SK-N-SH treated with all-trans-retinoic acid at 6 μM for 48 hours (cell line): ENCODE measurements around the gene DCBLD1.

Experiments used
- ATAC-seq: fragments of 200-7000 bp; cut with Tn5 transposase; 3 replicates; pipeline ENCODE4 v1.9.1; 2020; ENCODE audit warnings: mild to moderate bottlenecking, moderate library complexity
- ARNTL ChIP-seq: fragments of 450-650 bp; formaldehyde crosslinking; IDR thresholded peaks from 2 replicates; pipeline ENCODE4 v1.5.0; 2020; ENCODE audit warnings: low read depth, mild to moderate bottlenecking, moderate library complexity, borderline replicate concordance
- BACH2 ChIP-seq: fragments of 250-450 bp; sonication (Bioruptor Pico); IDR thresholded peaks from 2 replicates; pipeline ENCODE4 v1.9.0; 2021; ENCODE audit warnings: mild to moderate bottlenecking, borderline replicate concordance
- CSDC2 ChIP-seq: fragments of 250-450 bp; sonication (Bioruptor Pico); IDR thresholded peaks from 2 replicates; pipeline ENCODE4 v1.5.0; 2020; ENCODE audit warnings: mild to moderate bottlenecking, moderate library complexity
- ESRRG ChIP-seq: fragments of 250-450 bp; sonication (Bioruptor Pico); IDR thresholded peaks from 2 replicates; pipeline ENCODE4 v1.6.1; 2021; ENCODE audit warnings: mild to moderate bottlenecking
- GLIS3 ChIP-seq: fragments of 250-450 bp; sonication (Bioruptor Pico); IDR thresholded peaks from 2 replicates; pipeline ENCODE4 v1.5.0; 2020; ENCODE audit warnings: mild to moderate bottlenecking, moderate library complexity
- OSR1 ChIP-seq: fragments of 250-450 bp; sonication (Bioruptor Pico); IDR thresholded peaks from 2 replicates; pipeline ENCODE4 v1.8.0; 2022; ENCODE audit warnings: moderate library complexity, mild to moderate bottlenecking, inconsistent platforms
- PPARA ChIP-seq: fragments of 250-450 bp; sonication (Bioruptor Pico); IDR thresholded peaks from 2 replicates; pipeline ENCODE4 v1.5.0; 2020; ENCODE audit warnings: mild to moderate bottlenecking, borderline replicate concordance
- SNAI2 ChIP-seq: fragments of 250-450 bp; sonication (Bioruptor Pico); IDR thresholded peaks from 2 replicates; pipeline ENCODE4 v1.5.0; 2020; ENCODE audit warnings: mild to moderate bottlenecking, moderate library complexity
- TCF4 ChIP-seq: fragments of 250-450 bp; sonication (Bioruptor Pico); IDR thresholded peaks from 2 replicates; pipeline ENCODE4 v1.8.0; 2021; ENCODE audit warnings: mild to moderate bottlenecking, moderate library complexity, borderline replicate concordance
- TOX ChIP-seq: fragments of 250-450 bp; sonication (Bioruptor Pico); IDR thresholded peaks from 2 replicates; pipeline ENCODE4 v1.8.0; 2021; ENCODE audit warnings: mild to moderate bottlenecking, moderate library complexity, borderline replicate concordance
- ZC3H10 ChIP-seq: fragments of 250-450 bp; sonication (Bioruptor Pico); IDR thresholded peaks from 2 replicates; pipeline ENCODE4 v1.5.1; 2021; ENCODE audit warnings: mild to moderate bottlenecking, moderate library complexity
- ZFP3 ChIP-seq: fragments of 250-450 bp; sonication (Bioruptor Pico); IDR thresholded peaks from 2 replicates; pipeline ENCODE4 v1.5.0; 2020; ENCODE audit warnings: mild to moderate bottlenecking, moderate library complexity
- ZFP30 ChIP-seq: fragments of 450-650 bp; formaldehyde crosslinking; IDR thresholded peaks from 2 replicates; pipeline ENCODE4 v1.5.0; 2022; ENCODE audit warnings: mild to moderate bottlenecking, moderate library complexity
- ZNF70 ChIP-seq: fragments of 450-650 bp; formaldehyde crosslinking; IDR thresholded peaks from 2 replicates; pipeline ENCODE4 v1.5.0; 2020; ENCODE audit warnings: mild to moderate bottlenecking, moderate library complexity
- ZNF8 ChIP-seq: fragments of 450-650 bp; formaldehyde crosslinking; IDR thresholded peaks from 2 replicates; pipeline ENCODE4 v1.5.0; 2020; ENCODE audit warnings: mild to moderate bottlenecking, moderate library complexity
- TF ChIP-seq, protein P1 (sequence below): fragments of 250-450 bp; sonication (Bioruptor Pico); IDR thresholded peaks from 2 replicates; pipeline ENCODE4 v1.8.0; 2020; ENCODE audit warnings: mild to moderate bottlenecking, moderate library complexity, borderline replicate concordance
- TF ChIP-seq, protein P2 (sequence below): fragments of 250-450 bp; sonication (Bioruptor Pico); IDR thresholded peaks from 2 replicates; pipeline ENCODE4 v1.5.1; 2020; ENCODE audit warnings: low read depth, mild to moderate bottlenecking, moderate library complexity
- TF ChIP-seq, protein P3 (sequence below): fragments of 250-450 bp; sonication (Bioruptor Pico); IDR thresholded peaks from 2 replicates; pipeline ENCODE4 v1.5.1; 2021; ENCODE audit warnings: mild to moderate bottlenecking, moderate library complexity
- TF ChIP-seq, protein P4 (sequence below): fragments of 250-450 bp; sonication (Bioruptor Pico); IDR thresholded peaks from 2 replicates; pipeline ENCODE4 v1.8.0; 2021; ENCODE audit warnings: low read depth, mild to moderate bottlenecking, moderate library complexity, borderline replicate concordance

Gene DCBLD1

DNA sequence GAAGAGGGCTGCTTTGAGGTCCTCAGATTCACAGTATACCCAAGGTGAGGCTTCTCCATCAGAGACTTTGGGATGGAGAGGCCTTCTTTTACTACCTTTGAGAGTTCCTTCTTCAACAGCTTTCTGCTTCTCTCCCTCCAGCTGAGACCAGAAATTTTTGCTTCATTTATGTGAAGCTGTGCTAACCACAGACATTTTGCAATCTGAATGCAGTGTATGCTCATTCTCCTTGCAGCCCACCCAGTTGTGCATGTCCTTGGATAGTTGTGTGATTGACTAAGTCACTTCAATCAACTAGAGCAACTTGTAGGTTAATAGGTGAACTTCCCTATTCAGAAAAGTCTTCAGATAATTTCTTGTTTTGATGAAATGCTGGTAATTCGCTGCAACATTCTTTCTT lies 20.1 kb downstream of the DCBLD1 start (continued):
- TF ChIP-seq, protein P1, sequence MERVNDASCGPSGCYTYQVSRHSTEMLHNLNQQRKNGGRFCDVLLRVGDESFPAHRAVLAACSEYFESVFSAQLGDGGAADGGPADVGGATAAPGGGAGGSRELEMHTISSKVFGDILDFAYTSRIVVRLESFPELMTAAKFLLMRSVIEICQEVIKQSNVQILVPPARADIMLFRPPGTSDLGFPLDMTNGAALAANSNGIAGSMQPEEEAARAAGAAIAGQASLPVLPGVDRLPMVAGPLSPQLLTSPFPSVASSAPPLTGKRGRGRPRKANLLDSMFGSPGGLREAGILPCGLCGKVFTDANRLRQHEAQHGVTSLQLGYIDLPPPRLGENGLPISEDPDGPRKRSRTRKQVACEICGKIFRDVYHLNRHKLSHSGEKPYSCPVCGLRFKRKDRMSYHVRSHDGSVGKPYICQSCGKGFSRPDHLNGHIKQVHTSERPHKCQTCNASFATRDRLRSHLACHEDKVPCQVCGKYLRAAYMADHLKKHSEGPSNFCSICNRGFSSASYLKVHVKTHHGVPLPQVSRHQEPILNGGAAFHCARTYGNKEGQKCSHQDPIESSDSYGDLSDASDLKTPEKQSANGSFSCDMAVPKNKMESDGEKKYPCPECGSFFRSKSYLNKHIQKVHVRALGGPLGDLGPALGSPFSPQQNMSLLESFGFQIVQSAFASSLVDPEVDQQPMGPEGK (CRISPR knock-in tag) = no peak

DNA sequence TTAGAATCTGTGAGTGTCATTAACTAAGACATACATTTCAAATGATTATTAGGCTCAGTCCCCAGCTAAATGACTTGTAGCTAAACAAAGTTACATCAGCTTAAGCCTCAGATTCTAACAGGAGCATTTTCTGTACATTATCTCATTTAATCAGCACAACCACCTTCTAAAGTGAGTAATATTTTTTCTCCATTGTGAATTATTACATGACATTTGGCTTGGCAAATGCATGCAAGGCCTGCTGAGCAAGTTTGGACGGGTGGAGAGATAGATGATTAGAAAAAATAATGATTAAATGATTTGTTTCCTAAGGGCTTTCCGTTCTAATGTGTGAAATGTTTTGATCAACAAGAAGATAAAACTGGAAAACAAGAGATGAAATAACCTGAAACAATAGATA lies 20.7 kb downstream of the DCBLD1 start:
- ATAC-seq = no peak
- TF ChIP-seq ZNF8 (no peak), CSDC2 (no peak), SNAI2 (CRISPR knock-in tag) (no peak), ESRRG (CRISPR knock-in tag) (no peak), OSR1 (CRISPR knock-in tag) (no peak), ZNF70 (CRISPR knock-in tag) (no peak), ZFP30 (CRISPR knock-in tag) (no peak), ZFP3 (CRISPR knock-in tag) (no peak), BACH2 (CRISPR knock-in tag) (no peak), ARNTL (CRISPR knock-in tag) (no peak), ZC3H10 (no peak), GLIS3 (CRISPR knock-in tag) (no peak)
- TF ChIP-seq, protein P1 (CRISPR knock-in tag) = no peak
- TF ChIP-seq, protein P2, sequence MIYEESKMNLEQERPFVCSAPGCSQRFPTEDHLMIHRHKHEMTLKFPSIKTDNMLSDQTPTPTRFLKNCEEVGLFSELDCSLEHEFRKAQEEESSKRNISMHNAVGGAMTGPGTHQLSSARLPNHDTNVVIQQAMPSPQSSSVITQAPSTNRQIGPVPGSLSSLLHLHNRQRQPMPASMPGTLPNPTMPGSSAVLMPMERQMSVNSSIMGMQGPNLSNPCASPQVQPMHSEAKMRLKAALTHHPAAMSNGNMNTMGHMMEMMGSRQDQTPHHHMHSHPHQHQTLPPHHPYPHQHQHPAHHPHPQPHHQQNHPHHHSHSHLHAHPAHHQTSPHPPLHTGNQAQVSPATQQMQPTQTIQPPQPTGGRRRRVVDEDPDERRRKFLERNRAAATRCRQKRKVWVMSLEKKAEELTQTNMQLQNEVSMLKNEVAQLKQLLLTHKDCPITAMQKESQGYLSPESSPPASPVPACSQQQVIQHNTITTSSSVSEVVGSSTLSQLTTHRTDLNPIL (CRISPR knock-in tag) = no peak

DNA sequence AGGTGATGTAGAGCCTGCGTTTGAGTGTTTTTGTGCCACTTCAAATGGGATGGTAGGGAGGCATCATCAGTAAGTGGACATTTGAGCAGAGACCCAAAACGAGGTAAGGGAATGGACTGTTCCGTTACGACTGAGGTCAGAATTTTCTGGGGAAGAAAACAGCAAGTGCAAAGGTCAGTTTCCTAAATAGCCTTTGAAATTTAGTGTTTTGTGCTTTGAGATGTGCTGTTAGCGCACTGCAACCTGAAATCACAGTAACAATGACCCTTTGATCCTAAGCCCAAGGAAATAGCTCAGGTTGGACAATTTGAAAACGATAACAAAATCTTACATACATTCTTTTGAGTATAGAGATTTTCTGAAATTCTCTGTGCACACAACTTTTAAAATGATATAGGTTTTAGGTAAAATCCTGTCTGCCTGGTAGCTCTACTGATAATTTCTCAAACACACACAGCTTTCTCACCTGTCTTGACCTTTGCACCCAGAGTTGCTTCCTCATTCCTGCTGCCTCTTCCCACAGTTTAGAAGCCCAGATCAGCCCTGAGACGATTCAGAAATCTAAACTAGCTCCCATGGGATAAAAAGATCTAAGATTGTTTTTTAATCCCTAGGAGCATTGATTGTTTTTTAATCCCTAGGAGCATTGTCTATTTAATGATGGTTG lies 22.1 kb downstream of the DCBLD1 start:
- TF ChIP-seq SNAI2 (CRISPR knock-in tag) (no peak), ZC3H10 (no peak), ZFP30 (CRISPR knock-in tag) (no peak), TOX (CRISPR knock-in tag) (no peak), BACH2 (CRISPR knock-in tag) (no peak), CSDC2 (no peak), OSR1 (CRISPR knock-in tag) (no peak), TCF4 (CRISPR knock-in tag) (no peak), PPARA (CRISPR knock-in tag) (no peak), GLIS3 (CRISPR knock-in tag) (no peak)
- TF ChIP-seq, protein P3, sequence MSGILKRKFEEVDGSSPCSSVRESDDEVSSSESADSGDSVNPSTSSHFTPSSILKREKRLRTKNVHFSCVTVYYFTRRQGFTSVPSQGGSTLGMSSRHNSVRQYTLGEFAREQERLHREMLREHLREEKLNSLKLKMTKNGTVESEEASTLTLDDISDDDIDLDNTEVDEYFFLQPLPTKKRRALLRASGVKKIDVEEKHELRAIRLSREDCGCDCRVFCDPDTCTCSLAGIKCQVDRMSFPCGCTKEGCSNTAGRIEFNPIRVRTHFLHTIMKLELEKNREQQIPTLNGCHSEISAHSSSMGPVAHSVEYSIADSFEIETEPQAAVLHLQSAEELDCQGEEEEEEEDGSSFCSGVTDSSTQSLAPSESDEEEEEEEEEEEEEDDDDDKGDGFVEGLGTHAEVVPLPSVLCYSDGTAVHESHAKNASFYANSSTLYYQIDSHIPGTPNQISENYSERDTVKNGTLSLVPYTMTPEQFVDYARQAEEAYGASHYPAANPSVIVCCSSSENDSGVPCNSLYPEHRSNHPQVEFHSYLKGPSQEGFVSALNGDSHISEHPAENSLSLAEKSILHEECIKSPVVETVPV = no peak
- TF ChIP-seq, protein P4, sequence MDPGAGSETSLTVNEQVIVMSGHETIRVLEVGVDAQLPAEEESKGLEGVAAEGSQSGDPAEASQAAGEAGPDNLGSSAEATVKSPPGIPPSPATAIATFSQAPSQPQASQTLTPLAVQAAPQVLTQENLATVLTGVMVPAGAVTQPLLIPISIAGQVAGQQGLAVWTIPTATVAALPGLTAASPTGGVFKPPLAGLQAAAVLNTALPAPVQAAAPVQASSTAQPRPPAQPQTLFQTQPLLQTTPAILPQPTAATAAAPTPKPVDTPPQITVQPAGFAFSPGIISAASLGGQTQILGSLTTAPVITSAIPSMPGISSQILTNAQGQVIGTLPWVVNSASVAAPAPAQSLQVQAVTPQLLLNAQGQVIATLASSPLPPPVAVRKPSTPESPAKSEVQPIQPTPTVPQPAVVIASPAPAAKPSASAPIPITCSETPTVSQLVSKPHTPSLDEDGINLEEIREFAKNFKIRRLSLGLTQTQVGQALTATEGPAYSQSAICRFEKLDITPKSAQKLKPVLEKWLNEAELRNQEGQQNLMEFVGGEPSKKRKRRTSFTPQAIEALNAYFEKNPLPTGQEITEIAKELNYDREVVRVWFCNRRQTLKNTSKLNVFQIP = no peak
- TF ChIP-seq, protein P1 (CRISPR knock-in tag) = no peak
- ATAC-seq = no peak
